HT-29 (cell line): ENCODE data around the gene FAR2. TPM values are rescaled to one million over a fixed set of nuclear protein-coding genes. Genes with fewer than 3 reads are reported as not detected.
A peak's percentile ranks its signal among the peaks of the same experiment; 100 is the strongest.
"Not testable (repeated sequence)": the region's sequence is repeated elsewhere in the genome, so short reads cannot be mapped to it uniquely, and the experiment has no call there.

Experiments
- DNase-seq: peaks from one replicate; pipeline ENCODE4 v3.0.0-alpha.2; 2015; ENCODE audit warnings: low spot score
- total RNA-seq: library from RNA; depleted of rRNA; stranded (reverse); fragments of >200 nt; shearing (Covaris generic); gene quantifications from 2 replicates; pipeline ENCODE4 v1.2.3, GENCODE V29; 2014

FAR2 gene
- total RNA-seq, 1 experiment from 2014 or later, result 19.8 TPM

DNA sequence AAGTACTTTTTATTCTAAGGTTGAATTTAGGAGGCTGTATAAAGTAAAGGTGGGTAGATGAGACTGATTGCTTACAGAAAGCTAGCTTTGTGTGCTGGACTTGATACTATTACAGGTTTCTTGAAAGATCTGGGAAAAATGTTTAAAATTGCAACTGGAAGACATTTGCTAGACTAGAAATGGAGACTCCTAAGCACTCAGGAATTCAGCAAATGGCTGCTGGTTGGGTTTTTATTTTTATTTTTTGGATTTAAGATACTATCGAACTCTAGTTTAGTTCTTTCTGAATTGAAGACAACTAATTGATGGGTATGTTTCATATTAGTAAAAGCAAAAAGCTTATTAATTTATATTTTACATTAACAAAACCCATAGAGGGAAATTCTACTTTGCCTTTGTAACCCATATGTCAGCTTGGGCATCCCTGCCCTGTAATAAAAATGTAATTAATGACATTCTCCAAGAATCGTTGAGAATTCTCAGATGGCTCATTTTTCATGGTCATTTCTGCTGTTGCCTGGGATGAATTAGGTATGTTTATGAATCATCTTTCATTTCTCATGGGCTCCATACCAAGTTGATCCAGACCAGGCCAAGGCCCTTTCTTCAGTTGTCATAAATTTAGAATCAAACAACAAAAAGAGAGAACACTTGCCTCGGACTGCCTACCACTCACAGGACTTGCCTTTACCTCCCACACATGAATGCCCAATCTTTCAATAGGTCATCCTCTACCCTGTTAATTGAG is 129.8 kb downstream of the FAR2 start:
- no peak for DNase-seq

DNA sequence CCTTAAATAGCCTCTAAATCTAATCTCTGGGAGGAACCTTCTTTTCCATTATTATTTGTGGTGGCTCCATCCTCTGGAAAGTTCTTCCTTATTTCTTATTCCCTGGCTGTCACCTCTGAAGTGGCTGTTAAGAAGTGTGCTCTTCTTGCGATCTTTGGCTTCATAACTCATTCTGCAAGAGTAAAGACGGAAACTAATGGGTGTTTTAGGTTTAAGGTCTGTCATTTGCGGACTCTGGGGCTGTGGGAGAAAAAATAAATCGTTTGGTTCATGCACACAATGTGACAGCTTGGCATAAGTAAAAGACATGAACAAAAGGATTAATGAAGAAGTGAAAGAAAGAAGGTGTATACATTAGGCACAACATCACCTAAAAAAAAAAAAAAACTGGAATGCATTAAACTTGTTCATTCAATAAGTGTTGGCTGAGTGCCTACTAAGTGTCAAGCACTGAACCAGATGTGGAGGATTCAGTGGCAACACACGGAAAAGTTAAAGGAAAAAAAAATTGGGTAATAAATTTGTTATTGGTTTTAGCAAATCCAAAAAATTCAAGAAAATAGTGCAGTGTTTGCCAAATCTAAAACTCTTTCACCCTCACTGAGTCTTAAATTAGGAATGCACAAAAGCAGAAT is 132.4 kb downstream of the FAR2 start:
- DNase-seq, result no peak

DNA sequence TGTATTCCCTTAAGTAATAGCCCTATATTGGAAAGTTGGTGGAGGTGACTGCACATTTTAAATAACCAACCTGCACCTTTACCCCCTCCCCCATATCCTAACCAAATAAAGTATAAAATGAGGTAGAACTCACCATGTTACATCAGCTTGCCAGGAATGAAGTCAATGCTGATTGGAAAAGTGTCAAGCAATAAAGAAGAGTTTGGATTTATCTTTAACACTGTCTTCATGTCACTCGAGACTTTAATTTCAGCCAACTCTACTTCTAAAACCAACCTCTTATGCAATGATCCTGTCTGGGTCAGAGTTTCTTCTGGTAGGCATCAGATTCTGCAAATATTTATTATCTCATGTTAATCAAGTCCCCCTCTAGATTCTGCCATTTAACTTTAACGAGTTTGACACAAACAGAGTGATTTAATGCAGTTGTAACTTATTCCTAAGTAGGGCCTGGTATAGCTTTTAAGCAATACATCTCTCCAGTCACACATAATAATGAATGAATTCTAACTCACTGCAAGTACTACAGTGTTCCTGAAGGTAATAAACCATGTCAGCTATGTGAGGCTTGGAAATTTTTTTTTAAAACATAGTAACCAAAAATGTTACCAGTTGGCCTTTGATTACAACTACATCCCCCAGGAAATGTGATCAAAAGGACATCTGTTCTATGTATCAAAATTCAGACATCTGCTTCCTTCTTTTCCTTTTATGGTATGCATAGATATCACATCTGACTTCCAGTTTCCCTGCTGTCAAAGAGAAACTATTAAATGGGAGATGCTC is 133.1 kb downstream of the FAR2 start:
- DNase-seq, result no peak

DNA sequence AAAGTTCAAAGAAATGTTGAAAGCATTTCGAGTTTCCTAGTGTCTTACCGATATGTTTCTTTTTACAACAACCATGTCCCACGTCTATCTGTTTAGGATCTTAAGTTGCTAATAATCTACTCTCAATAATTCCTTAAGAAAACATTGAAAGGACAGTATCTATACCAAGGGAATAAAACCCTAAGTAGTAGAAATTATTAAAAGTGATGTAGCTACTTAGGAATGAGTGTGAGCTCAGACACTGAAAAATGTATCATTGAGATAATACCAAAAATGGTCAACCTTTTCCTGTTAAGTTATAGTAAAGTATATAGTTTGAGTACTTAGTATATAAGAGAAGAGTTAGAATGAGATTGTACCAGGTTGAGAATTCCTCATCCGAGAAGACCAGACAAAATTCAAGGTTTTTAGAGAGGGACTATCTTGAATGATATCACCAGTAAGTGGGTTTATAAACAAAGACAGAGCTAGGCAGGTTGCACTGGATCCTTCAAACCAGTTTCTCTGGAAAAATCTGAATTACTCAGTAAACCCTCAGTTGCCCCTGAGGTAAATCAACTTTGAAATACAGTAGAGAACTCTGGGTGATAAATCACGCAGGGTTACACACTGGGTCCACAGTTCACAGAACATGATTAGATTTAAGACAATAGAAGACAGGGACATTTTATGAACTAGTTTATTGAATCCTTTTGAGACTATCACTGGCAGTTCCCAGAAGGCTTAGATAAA is 135.1 kb downstream of the FAR2 start:
- DNase-seq, result no peak

DNA sequence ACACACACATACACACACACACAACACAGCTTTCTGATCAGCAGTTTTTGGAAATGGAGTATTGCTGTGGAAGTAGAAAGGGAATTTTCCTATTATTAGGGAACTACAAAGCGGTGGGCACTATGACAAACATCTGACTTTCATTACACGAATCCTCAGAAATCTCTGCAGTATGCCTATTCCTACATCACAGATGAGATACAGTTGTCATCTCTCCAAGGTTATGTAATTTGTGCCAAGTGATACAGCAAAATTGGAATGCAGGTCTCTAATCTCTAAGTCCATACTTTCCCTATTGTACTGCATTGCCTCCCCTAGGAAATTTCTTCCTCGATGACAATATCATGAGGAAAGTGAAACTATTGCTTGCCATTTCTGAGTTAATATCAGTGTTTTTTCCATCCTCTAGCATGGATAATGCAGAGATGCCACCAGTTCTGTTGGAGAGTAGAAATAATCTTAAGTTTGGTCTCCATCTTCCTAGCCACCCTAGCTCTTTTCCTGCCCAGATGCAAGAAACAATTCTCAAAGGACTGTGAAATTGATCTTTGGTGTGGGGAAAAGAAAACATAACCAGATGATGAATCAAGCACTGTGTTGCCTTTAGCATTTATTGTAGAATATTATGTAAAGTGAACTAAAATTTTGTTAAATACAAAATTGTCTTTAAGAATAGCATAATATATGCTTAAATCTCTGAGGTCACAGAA is 137.2 kb downstream of the FAR2 start:
- DNase-seq, result no peak

DNA sequence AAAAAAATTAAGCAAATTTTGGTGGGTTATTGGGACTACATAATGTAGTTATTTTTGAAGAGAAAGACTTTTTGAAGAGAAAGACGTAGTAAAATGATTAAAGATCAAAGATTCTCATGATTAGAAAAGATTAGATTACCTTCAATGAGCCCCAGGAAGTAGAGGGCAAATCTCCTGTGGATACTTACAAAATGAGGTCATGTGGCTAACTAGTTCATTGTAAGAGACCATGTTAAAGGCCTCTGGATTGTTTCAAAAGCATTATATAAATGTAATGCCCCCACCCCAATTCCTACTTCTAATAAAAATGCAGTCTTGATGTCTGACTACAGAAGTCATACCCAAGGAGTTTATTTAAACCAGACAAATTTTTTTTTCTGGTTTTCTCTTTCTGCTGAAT is 138.5 kb downstream of the FAR2 start:
- DNase-seq, result no peak

DNA sequence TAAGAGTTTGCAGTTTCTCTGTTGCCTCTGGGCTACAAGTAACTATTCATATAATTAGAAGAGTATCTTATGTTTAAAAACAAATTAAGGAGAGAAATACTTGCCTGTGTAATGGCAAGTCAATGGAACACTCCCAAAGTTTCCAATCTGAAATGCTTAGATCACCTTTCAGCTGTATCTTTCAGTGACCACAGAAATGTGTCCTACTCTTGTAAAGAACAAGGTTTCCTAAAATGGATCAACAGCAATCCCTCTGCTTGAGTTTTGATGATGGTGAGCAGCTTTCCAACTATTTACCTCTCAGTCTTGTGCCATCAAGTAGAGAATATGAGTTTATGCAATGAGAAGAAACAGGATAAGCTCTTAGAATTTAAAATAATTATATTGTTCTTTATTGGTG is 139.0 kb downstream of the FAR2 start:
- no peak for DNase-seq

DNA sequence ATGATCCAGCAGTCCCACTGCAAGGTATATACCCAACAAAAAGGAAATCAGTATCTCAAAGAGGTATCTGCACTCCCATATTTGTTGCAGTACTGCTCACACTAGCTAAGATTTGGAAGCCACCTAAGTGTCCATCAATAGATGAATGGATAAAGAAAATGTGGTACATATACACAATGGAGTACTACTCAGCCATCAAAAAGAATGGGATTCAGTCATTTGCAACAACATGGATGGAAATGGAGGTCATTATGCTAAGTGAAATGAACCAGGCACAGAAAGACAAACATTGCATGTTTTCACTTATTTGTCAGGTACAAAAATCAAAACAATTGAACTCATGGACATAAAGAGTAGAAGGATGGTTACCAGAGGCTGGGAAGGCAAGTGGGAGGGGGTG is 141.4 kb downstream of the FAR2 start:
- not testable (repeated sequence) for DNase-seq

DNA sequence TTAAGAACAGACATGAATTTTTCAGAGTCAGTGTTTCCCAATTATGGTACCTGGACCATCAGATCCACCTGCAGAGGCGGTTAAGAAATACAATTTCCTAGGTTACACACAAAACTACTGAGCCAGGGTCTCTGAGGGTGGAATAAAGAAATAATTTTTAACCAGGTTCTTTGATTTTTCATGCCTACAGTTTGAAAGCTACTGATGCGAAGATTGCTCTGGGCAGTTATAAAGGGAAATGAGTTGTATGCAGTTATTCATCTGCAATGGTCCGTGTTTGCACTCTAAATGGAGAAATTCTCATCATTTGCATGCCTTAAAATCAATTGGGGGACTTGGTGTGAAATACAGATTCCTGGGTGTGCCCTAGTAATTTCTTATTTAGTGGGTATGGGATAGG is 142.1 kb downstream of the FAR2 start:
- no peak for DNase-seq

DNA sequence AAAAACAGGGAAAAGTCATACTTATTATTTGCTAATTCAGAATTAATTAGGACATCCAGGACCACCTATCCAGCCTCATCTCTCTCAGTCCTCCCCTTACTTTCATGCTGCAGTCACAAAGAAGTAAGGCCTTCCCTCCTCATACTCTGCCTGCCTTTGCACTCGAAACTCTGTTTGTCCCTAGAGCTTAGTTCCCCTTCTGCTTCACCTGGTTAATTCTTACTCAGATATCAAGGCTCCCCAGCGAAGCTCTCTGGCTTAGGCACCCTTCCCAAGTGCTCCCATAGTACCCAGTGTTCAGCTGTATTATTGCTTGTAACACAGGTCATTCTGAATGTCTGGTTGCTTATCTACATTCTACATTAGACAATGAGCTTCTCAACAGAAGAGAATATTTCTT is 150.6 kb downstream of the FAR2 start:
- DNase-seq, result no peak

DNA sequence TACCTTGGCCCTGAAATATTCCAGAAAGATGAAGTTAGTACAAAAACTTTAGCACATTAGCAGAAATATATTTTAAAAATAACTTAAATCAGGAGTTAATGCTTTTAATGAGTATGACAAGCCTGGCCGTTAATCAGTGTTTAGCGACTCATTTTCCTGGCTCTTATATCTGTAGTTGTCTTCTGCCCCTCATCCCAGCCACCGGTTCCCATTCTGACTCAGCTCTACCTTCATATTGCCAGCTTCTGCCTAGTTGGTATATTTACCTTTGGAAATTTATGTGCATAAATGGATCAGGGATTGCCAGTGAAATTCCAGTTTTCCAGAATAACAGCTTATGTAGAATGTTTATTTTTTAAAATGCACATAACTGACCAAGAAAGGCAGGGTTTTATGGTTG is 152.0 kb downstream of the FAR2 start:
- DNase-seq, result no peak

DNA sequence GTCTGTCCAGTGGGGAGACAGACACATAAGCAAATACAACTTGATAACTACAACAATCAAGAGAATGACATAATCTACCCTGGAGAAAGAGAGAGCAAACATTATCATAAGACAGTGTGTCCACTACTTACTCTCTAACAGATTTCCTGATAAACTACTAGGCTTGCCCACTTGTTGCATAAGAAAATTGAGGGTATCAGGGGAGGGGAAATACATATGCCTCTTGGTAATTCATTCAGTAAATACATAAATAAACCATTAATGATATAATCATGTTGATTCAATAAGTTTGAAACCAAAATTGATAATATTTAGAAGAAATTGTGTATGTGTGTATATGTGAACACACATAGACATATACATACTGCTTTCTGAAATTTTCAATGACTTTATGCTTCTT is 155.3 kb downstream of the FAR2 start:
- DNase-seq, result no peak

DNA sequence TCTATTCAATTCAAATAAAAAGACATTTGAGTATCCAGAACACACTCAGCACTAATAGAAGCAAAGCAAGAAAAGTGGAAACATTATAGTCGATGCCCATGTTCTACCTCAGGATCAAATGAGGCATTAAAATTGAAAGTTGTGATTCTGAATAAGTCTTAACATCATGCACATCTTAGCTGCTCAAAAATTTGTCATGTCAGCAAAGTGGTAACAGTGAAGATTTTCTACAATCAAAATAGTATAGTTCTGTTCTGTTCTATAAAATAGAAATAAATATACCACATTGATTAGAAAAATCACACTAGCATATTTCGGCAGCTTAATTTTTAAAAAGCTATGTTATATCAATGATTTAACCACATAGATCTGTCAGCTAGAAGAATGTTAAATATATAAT is 157.2 kb downstream of the FAR2 start:
- no peak for DNase-seq

DNA sequence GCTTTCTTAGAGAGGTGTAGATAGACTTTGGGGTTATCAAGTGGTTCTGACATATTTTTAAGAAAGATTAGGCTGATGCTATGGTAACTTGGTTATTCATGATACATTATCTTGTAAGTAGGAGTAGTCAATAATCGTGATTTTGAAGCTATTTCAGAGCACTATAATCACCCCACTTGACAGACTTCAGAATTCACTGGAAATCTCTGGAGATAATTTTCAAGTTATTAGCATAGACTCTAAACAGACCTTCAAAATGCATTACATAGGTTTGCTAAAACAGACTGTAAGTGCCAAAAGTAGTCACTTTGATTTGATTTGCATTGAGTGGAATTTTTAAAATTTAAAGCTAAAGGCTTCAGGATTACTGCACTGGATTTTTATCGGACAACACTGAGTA is 157.6 kb downstream of the FAR2 start:
- no peak for DNase-seq

DNA sequence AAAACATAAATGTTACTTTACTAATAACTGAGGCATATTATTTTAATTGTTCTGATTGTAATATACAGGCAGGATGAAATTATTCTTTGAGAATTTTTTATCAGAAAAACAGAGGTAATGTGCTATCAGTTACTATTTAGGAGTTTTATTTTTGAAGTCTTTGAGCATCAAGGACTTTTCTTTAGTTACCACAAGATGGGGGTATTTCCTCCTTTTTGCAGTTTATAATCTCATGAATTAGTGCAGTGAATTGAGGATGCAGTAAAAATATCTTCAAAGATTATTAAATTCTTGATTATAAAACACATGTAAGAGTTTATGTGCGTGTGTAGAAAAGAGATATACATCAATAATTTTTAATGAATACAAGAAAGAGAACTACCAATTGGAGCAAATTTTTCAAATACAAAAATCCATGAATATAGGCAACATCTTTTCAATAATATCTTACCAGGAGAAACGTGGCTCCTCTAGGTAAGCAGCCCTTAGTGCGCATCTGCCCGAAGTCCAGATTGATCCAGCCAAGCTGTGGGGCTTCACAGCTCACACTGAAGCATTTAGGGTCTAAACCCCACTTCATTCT is 160.3 kb downstream of the FAR2 start:
- DNase-seq, result peak; percentile 21

DNA sequence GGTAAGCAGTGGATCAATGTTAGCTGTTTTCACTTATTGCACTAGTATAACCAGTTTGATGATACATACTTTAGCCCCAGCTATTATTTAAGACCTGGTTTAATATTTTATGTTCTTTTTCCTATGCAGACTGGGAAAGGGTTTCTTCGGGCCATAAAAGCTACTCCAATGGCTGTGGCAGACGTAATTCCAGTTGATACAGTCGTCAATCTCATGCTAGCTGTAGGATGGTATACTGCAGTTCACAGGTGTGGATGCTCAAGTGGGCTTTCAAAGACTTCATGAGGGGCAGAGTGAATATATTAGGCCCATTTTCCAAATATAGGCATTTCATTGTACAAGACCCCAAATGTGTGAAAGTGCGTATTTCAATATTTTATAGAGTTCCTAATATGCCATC is 161.8 kb downstream of the FAR2 start:
- DNase-seq, result no peak

DNA sequence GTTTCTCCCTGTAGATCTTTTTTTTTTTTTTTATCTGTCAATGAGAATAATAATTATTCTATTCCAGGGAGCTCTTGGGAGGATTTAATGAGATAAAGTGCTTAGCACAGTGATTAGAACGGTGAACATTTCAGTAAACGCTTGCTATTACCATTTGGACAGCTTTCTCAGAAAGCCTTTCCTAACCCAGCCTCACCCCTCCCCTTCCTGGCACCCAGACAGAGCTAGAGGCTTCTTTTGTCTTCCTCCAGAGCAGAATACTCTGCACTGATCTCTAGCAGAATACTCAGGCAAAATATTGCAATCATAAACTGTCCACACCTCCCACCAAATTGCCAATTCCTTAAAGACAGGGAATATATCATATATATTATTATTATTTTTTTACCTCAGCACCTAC is 165.3 kb downstream of the FAR2 start:
- DNase-seq, result no peak

DNA sequence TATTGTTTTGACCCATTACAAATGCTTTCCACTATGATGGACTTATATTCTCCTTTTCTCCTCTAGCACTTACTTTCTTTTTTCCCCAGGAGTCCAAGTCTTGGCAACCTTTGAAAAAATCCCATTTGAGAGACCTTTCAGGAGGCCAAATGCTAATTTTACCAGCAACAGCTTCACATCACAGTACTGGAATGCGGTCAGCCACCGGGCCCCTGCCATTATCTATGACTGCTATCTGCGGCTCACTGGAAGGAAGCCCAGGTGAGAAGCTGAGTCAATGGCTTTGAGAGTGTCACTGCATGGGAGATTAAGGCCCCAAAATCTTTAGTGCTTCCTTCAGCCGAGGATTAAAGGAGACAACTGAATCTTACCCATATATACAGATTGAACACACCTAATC is 167.7 kb downstream of the FAR2 start:
- DNase-seq, result no peak

DNA sequence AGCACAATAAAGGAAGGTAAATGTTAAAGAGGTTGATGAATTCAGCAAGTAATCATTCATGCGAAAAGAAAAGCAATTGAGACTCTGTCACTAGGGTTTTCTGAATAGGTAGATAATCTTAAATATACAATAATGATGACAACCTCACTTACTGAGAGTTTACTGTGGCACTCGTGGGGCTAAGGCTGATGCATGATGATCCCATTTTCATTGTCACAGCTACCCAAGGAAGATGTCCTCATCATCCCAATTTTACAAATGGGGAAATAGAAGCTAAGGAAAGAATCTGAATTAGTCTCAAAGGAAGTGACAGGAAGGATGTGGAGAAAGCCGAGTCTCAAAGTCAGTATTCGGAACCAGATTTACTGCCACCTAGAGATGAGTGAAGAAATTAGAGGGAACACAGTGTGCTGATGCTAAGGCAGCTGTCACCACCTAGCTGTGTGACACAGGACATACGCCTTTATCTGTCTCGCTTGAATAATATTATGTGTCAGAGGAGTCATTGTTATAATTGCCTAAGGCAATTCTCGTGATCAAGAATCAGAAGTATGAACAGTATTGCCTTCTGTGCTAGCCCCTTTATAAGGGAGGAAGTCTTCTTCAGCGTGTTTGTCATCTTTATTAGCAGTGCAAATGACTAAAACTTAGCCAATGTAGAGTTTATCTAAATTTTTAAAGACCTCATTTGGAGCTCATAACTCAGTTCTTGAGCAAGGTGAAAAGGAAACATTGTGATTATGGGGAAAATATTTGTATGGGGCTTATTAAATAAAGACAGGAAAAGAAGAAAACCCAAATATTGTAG is 168.7 kb downstream of the FAR2 start:
- DNase-seq, result peak; percentile 91
